ENCODE data around the gene NAV3.
A peak's percentile ranks its signal among the peaks of the same experiment; 100 is the strongest.

The NAV3 gene

DNA sequence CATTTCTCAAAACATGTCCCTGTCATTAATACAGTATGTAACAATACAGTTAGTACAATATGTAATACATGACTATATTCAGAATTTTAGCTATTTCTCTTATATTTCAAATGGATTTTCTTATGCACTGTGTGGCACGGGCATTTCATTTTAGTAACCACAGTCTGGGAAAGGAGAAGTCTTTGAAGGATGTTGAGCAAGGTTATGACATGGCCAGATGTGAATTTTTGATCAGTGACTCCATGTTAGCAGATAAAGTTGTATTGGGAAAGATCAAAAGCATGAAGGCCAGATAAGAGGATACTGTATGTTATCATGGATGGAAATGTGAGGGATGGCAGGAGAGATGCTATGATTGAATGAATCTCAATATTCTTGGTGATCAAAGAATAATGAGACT lies 285.2 kb downstream of the NAV3 start:
- DNase-seq (ENCODE audit: low read depth) = no peak
- in situ Hi-C loops (cut with HindIII; ENCODE audit: low sequenced_read_pairs) = no loop called here
- TF ChIP-seq, protein P1, sequence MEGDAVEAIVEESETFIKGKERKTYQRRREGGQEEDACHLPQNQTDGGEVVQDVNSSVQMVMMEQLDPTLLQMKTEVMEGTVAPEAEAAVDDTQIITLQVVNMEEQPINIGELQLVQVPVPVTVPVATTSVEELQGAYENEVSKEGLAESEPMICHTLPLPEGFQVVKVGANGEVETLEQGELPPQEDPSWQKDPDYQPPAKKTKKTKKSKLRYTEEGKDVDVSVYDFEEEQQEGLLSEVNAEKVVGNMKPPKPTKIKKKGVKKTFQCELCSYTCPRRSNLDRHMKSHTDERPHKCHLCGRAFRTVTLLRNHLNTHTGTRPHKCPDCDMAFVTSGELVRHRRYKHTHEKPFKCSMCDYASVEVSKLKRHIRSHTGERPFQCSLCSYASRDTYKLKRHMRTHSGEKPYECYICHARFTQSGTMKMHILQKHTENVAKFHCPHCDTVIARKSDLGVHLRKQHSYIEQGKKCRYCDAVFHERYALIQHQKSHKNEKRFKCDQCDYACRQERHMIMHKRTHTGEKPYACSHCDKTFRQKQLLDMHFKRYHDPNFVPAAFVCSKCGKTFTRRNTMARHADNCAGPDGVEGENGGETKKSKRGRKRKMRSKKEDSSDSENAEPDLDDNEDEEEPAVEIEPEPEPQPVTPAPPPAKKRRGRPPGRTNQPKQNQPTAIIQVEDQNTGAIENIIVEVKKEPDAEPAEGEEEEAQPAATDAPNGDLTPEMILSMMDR (IDR thresholded peaks at IDR 0.05; ENCODE audit: low read depth, low read length, missing control alignments) = no peak
- no peak overlapping the region for H3K4me3 ChIP-seq (ENCODE audit: low read depth, low read length)

DNA sequence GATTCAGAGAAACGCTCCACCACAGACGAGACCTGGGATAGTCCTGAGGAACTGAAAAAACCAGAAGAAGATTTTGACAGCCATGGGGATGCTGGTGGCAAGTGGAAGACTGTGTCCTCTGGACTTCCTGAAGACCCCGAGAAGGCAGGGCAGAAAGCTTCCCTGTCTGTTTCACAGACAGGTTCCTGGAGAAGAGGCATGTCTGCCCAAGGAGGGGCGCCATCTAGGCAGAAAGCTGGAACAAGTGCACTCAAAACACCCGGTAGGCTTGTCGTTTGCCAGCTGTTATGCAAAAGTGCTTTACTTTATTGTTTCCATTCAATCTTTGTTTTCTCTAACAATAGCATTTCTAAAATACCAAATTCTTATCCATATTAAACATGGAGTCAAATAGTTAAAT lies 287.3 kb downstream of the NAV3 start:
- in situ Hi-C loops (cut with HindIII; ENCODE audit: low sequenced_read_pairs) = no loop called here
- TF ChIP-seq, protein P1 (IDR thresholded peaks at IDR 0.05; ENCODE audit: low read depth, low read length, missing control alignments) = no peak

DNA sequence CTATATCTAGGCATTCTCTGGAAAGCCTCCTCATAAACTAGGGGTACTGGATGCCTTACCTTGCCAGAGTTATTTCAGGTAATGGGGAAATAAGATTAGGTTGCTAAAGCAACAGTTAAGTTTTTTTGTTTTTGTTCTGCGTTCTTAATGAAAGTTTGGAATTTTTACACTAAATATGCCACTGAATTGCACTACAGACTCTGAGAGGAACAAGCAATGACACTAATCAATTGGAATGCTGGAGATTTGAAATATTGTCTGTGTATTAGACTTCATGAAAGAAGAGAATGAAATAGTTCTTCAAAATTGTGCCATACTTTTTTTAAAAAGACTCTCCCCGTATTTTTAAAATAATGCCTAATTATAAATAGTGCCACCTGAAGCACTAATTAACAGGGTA lies 287.8 kb downstream of the NAV3 start:
- H3K4me3 ChIP-seq (ENCODE audit: low read depth, low read length) = no peak overlapping the region
- TF ChIP-seq, protein P1 (IDR thresholded peaks at IDR 0.05; ENCODE audit: low read depth, low read length, missing control alignments) = no peak
- in situ Hi-C loops (cut with HindIII; ENCODE audit: low sequenced_read_pairs) = no loop called here
- DNase-seq (ENCODE audit: low read depth) = no peak

More for the DNA sequence above, 287.3 kb downstream of the NAV3 start:
- no peak for DNase-seq (ENCODE audit: low read depth)
- H3K4me3 ChIP-seq (ENCODE audit: low read depth, low read length) = no peak overlapping the region

DNA sequence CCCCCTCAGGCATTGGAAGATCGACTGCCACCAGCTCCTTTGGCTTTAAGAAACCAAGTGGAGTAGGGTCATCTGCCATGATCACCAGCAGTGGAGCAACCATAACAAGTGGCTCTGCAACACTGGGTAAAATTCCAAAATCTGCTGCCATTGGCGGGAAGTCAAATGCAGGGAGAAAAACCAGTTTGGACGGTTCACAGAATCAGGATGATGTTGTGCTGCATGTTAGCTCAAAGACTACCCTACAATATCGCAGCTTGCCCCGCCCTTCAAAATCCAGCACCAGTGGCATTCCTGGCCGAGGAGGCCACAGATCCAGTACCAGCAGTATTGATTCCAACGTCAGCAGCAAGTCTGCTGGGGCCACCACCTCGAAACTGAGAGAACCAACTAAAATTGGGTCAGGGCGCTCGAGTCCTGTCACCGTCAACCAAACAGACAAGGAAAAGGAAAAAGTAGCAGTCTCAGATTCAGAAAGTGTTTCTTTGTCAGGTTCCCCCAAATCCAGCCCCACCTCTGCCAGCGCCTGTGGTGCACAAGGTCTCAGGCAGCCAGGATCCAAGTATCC lies 288.7 kb downstream of the NAV3 start:
- H3K4me3 ChIP-seq (ENCODE audit: low read depth, low read length) = no peak overlapping the region
- TF ChIP-seq, protein P1 (IDR thresholded peaks at IDR 0.05; ENCODE audit: low read depth, low read length, missing control alignments) = no peak
- in situ Hi-C loops (cut with HindIII; ENCODE audit: low sequenced_read_pairs) = no loop called here
- no peak for DNase-seq (ENCODE audit: low read depth)

DNA sequence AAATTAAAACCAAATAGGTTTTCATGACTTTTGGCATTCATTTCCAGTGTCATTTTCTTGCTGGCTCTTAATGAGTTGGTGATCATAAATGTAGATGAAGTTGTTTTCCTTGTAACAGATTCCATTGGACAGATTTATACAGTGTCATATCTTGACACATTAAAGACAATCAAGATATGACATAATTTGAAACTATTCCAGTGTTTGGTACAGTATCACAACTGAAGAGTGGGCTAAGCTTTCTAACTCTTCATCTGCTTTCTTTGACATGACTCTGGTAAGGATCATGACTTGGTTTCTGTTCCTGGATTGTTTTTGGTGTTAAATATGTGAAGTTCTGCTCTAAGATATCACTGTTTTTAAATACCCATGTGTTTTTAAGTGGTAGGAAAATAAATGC lies 289.6 kb downstream of the NAV3 start:
- DNase-seq (ENCODE audit: low read depth) = no peak
- no peak overlapping the region for H3K4me3 ChIP-seq (ENCODE audit: low read depth, low read length)
- TF ChIP-seq, protein P1 (IDR thresholded peaks at IDR 0.05; ENCODE audit: low read depth, low read length, missing control alignments) = no peak
- in situ Hi-C loops (cut with HindIII; ENCODE audit: low sequenced_read_pairs) = no loop called here

DNA sequence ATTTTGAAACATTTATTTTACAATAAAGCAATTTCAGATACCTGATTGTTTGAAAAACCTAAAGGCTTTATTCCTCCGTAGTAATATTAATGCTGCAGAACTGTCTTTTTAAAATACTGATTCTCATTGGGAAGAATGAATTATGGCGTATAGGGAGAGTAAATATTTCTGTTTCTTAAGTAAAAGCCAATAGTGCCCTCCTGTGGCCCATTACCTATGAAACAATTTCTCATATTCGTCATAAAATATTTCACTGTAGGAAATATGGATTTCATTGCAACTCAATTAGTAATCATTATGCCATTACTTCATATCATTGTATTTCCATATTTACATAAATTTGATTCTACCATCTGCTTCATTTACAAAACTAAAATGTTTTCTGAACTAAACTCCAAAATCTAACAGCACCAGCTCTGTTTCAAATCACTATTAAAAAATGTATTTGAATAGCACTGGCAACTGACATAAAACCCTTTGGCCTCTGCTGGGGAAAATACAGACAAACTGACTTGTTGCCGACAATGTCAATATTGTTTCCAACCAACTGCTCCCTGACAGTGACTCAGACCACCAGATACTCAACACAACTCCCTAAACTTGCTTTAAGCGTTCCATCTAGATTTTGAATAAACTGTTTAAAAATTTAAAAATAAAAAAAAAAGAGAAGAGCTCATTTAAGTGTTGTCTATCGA lies 290.3 kb downstream of the NAV3 start:
- in situ Hi-C loops (cut with HindIII; ENCODE audit: low sequenced_read_pairs) = no loop called here
- peak; percentile 33 for DNase-seq (ENCODE audit: low read depth)
- TF ChIP-seq, protein P1 (IDR thresholded peaks at IDR 0.05; ENCODE audit: low read depth, low read length, missing control alignments) = no peak
- H3K4me3 ChIP-seq (ENCODE audit: low read depth, low read length) = no peak overlapping the region
